ENCODE results near the gene DEPDC1.
A peak's percentile ranks its signal among the peaks of the same experiment; 100 is the strongest.
"Not testable (repeated sequence)": the region's sequence is repeated elsewhere in the genome, so short reads cannot be mapped to it uniquely, and the experiment has no call there.

Gene DEPDC1

DNA sequence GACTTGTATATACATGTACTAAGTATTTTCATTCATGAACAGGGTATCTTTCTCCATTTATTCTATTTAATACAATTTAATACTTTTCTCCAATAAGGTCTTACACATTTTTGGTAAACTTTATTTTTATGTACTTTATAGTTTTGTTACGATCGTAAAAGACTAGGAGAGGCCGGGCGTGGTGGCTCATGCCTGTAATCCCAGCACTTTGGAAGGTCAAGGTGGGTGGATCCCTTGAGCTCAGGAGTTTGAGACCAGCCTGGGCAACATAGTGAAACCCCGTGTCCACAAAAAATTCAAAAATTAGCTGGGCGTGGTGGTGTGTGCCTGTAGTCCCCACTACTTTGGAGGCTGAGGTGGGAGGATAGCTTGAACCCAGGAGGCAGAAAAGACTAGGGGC, 4.6 kb downstream of the DEPDC1 start:
- not testable (repeated sequence) for H3K27ac Mint-ChIP-seq, DNase-seq, H3K4me3 Mint-ChIP-seq, ATAC-seq, H3K9me3 Mint-ChIP-seq
- peaks cover 19% of the 10 kb centered on the region for H3K4me1 Mint-ChIP-seq
- peaks cover 16% of the 10 kb centered on the region for H3K27me3 Mint-ChIP-seq

DNA sequence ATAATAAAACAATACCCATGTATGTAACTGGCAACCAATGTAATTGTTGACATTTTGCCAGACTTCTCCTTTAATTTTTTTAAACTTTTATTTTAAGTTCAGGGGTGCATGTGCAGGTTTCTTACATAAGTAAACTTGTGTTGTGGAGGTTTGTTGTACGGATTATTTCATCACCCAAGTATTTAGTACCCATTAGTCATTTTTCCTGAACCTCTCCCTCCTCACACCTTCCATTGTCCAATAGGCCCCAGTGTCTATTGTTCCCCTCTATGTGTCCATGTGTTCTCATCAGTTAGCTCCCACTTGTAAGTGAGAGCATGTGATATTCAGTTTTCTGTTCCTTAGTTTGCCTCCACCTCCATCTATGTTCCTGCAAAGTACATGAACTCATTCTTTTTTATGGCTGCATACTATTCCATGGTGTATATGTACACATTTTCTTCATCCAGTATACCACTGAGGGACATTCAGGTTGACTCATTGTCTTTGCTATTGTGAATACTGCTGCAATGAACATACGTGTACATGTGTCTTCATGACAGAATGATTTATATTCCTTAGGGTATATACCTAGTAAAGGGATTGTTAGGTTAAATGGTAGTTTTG, 6.7 kb downstream of the DEPDC1 start:
- Mint-ChIP-seq H3K4me1 (no peaks in the 10 kb centered on the region), H3K4me3 (no peak overlapping the region), H3K27ac (no peak overlapping the region), H3K9me3 (no peaks in the 10 kb centered on the region), H3K27me3 (no peaks in the 10 kb centered on the region)
- ATAC-seq = no peak
- DNase-seq = no peak

DNA sequence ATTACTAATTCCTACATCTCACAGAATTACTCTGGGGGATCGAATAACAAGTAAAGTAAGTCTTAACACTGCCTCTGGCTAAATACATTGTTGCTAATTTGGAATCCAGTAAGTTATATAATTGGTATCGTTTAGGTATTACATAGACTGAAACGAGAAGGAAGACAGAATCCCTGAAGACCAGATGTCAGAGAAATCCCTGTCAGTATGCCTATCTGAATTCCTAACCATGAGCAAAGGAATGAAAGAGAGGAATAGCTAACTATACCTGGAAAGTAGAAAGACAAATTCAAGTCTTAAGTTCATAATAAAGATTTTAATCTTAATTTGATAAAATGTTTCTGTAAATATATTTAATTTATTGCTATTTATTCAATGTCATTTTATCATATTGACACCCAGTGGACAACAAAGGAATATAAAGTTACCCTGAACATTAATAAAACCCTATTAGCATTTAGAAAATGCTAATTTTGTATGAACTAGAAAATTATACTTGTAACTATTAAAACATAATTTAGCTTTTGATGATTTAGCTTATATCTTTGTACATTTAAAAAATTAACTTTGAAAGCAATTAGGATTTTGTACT, 11.4 kb downstream of the DEPDC1 start:
- no peak for ATAC-seq
- Mint-ChIP-seq H3K4me1 (no peaks in the 10 kb centered on the region), H3K27me3 (no peaks in the 10 kb centered on the region), H3K27ac (no peak overlapping the region), H3K4me3 (no peak overlapping the region), H3K9me3 (no peaks in the 10 kb centered on the region)
- no peak for DNase-seq

DNA sequence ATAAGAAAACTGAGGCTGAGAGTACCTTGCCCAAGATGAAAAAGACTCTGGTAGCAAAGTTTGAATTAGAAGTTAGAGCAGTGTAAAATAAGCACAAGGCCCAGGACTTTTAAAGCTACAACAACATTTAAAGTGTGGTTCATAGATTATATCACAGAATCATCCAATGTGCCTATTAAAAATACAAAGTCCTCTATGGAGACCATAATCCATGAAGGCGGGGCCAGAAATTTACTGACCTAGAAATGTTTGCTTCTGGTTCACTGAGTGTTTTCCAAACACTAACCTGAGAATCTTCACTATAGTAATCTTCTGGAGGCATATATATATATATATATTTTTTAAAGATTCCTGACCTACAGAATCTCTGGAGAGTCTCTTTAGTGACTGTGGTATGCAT, 12.3 kb downstream of the DEPDC1 start:
- ATAC-seq (no peak), DNase-seq (no peak)
- Mint-ChIP-seq H3K9me3 (no peaks in the 10 kb centered on the region), H3K4me1 (no peaks in the 10 kb centered on the region), H3K4me3 (no peak overlapping the region), H3K27me3 (no peaks in the 10 kb centered on the region), H3K27ac (no peak overlapping the region)

DNA sequence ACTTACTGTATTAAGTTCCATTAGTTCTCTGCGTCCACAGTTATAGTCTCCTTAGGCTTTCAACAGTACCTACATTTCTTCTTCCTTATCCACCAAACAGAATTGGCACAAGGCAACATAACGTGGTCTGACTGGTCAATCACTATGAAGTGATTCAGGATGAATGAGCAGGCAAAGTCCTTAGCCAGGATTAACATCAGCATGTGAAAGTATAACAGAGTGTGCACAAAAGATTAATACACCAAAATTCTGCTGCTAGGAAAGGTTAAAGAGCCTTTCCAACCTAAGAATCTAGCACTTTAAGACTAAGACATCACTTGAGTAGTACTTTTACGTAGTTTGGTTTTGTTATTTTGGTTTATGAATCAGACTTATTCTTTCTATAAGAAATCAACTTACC, 15.8 kb downstream of the DEPDC1 start:
- no peaks in the 10 kb centered on the region for H3K9me3 Mint-ChIP-seq
- no peaks in the 10 kb centered on the region for H3K27me3 Mint-ChIP-seq
- ATAC-seq = no peak
- no peak overlapping the region for H3K27ac Mint-ChIP-seq
- DNase-seq = no peak
- no peak overlapping the region for H3K4me3 Mint-ChIP-seq
- no peaks in the 10 kb centered on the region for H3K4me1 Mint-ChIP-seq

DNA sequence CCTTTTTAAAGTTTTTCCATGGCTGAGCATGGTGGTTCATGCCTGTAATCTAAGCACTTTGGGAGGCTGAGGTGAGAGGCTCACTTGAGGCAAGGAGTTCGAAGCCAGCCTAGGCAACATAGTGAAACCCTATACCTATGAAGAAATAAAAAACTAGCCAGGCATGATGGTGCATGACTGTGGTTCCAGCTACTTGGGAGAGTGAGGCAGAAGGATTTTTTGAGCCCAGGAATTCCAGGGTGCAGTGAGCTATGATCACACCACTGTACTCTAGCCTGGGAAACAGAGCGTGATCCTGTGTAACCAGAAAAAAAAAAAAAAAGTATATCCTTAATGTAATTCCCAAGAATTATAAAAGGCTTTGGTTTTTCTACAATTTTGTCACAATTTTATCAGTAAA, 17.4 kb downstream of the DEPDC1 start:
- H3K27ac Mint-ChIP-seq = no peak overlapping the region
- no peak for DNase-seq
- no peak for ATAC-seq
- no peaks in the 10 kb centered on the region for H3K9me3 Mint-ChIP-seq
- H3K4me3 Mint-ChIP-seq = no peak overlapping the region
- no peaks in the 10 kb centered on the region for H3K4me1 Mint-ChIP-seq
- no peaks in the 10 kb centered on the region for H3K27me3 Mint-ChIP-seq

DNA sequence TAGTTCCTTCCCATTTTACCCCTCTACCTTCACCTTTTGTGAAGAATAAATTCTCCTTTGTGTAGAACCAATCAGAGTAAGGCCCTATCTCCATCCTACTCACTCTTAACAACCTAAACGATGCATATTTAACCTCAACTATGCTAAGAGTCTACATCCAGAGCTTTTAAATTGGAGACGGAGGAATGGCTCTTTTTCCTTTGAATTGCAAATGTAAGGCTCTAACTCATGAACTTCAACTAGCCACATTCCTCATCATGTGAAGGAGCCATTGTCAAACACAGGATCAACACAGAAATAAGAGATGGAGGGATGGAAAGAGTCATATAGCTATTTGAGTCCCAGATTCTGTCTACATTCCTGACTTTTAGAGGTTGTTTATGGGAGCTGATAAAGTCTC, 18.2 kb downstream of the DEPDC1 start:
- Mint-ChIP-seq H3K9me3 (no peaks in the 10 kb centered on the region), H3K27ac (no peak overlapping the region), H3K4me1 (no peaks in the 10 kb centered on the region), H3K27me3 (no peaks in the 10 kb centered on the region), H3K4me3 (no peak overlapping the region)
- no peak for ATAC-seq
- DNase-seq = no peak

DNA sequence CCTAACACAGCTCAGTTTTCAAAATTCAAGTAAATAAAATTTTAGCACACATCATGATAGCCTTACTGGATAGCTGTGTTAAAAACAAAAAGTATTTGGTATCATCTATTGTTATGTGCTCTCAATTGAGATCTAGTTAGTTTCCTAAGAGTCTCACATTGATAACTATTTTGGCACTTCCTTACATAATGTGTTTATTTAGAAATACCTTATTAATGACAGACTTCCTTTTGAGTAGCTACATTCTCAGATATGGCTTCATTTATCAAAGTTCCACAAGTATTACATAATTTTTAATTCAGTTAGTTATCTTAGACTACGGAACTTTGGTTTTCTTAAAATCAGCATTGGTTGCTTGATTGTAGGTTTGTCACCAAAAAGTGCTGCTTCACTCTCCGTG, 20.3 kb downstream of the DEPDC1 start:
- not testable (repeated sequence) for H3K4me3 Mint-ChIP-seq, H3K4me1 Mint-ChIP-seq, DNase-seq, H3K27me3 Mint-ChIP-seq, H3K27ac Mint-ChIP-seq, ATAC-seq, H3K9me3 Mint-ChIP-seq

DNA sequence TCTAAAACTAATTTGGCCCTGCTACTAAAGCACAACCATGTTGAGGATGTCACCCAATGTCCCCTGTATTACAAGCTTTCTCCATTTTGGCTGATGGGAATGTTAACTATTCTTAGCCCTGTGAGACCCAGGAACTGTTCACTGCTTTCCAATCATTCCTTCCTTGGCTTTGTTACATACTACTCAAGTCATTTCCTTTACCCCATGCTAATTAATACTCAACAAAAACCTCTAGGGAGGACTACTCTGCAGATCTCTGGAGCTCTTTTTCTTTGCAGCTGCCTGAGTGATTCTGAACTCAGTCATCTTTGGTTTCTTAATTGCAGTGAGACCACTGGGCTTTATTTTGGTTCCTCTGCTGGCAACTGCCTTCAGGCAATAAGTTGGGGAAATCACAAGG, 23.8 kb downstream of the DEPDC1 start:
- no peak overlapping the region for H3K27ac Mint-ChIP-seq
- H3K4me3 Mint-ChIP-seq = no peak overlapping the region
- DNase-seq = no peak
- no peak for ATAC-seq
- H3K9me3 Mint-ChIP-seq = no peaks in the 10 kb centered on the region
- H3K4me1 Mint-ChIP-seq = no peaks in the 10 kb centered on the region
- H3K27me3 Mint-ChIP-seq = no peaks in the 10 kb centered on the region

DNA sequence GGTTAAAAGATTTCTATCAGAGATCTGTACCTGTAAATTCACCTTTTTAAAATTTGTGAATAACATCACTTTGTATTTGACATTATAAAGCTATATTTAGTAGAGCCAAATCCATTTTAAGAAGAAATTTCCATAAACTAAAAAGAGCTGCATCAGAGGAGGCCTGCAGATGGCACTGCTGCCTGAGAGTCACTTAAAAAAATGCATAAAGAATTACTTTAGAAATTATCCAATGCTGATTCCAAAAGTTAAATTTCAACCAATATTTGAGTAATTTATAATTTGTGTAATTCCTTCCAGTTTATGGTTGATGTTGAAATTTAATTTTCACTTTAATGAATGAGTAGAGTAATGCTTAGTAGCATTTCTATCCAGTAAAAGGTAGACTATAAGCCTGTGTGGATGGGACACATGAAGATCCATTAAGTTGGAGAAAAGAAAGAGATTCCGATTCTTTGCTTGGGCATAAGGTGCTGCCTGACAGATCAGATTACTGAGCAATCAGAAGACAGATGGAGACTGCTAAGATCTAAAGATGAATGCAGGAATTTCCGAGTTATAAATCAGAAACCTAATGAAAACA, 26.4 kb downstream of the DEPDC1 start:
- no peak overlapping the region for H3K4me3 Mint-ChIP-seq
- no peaks in the 10 kb centered on the region for H3K27me3 Mint-ChIP-seq
- no peaks in the 10 kb centered on the region for H3K9me3 Mint-ChIP-seq
- ATAC-seq (no peak), DNase-seq (no peak)
- no peaks in the 10 kb centered on the region for H3K4me1 Mint-ChIP-seq
- H3K27ac Mint-ChIP-seq = no peak overlapping the region

DNA sequence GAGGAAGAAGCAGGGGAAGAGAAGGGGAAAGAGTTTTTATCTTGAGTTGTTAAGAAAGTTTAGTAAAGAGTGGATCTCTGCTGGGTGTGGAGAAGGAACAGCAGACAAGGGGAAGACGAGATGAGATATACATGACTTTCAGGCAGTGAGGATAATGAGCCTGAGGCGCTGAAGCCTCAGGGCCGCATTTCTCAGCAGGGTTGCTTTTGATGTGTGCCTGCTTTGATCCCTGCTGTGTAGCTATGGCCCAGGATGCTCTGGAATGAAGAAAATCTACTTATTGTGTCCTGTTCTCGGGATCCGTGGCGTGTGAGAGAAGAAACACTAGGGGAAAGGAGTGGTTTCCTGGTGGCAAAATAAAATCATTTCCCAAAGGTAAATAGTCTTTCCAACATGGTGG, 32.0 kb downstream of the DEPDC1 start:
- Mint-ChIP-seq H3K27ac (peak overlapping the region in 1 of 2 donors; percentile 13), H3K27me3 (no peaks in the 10 kb centered on the region), H3K4me1 (no peaks in the 10 kb centered on the region), H3K4me3 (no peak overlapping the region), H3K9me3 (peaks cover 12 to 16% of the 10 kb centered on the region in 2 donors)
- no peak for ATAC-seq
- no peak for DNase-seq

DNA sequence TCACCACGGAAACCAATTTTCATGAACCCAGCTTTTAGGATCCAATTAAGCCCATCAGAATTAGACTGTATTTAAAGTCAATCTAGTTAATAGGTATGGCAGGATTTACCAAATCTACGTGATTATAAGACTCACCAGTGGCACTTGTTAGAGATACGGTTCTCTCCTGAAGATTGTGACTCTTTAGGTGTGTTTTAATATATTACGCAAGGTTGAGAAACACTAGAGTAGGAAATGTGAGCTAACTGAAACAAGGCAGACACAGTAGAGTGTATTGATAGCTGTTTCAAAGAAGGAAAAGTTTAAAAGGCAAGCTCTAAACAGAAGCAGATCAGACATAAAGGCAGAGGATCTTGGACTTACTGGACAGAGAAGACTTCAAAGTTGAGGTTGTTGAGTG, 35.9 kb downstream of the DEPDC1 start:
- no peaks in the 10 kb centered on the region for H3K27me3 Mint-ChIP-seq
- no peak overlapping the region for H3K4me3 Mint-ChIP-seq
- no peak overlapping the region for H3K27ac Mint-ChIP-seq
- no peak for ATAC-seq
- DNase-seq = no peak
- H3K9me3 Mint-ChIP-seq = peaks cover 12 to 16% of the 10 kb centered on the region in 2 donors
- no peaks in the 10 kb centered on the region for H3K4me1 Mint-ChIP-seq

DNA sequence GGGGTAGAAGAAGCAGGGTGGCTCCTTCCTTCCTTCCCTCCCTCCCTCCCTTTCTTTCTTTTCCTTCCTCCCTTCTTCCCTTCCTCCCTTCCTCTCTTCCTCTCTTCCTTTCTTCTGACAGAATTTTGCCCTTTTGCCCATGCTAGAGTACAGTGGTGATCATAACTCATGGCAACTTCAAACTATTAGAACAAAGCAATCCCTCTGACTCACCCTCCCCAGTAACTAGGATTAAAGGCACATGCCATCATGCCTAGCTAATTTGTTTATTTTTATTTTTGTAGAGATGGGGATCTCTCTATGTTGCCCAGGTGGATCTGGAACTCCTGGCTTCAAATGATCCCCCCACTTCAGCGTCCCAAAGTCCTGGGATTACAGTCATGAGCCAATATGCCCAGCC, 37.1 kb downstream of the DEPDC1 start:
- Mint-ChIP-seq H3K9me3 (peaks cover 6 to 12% of the 10 kb centered on the region in 2 donors), H3K4me1 (no peaks in the 10 kb centered on the region), H3K27me3 (no peaks in the 10 kb centered on the region), H3K27ac (no peak overlapping the region), H3K4me3 (no peak overlapping the region)
- DNase-seq (no peak), ATAC-seq (no peak)

DNA sequence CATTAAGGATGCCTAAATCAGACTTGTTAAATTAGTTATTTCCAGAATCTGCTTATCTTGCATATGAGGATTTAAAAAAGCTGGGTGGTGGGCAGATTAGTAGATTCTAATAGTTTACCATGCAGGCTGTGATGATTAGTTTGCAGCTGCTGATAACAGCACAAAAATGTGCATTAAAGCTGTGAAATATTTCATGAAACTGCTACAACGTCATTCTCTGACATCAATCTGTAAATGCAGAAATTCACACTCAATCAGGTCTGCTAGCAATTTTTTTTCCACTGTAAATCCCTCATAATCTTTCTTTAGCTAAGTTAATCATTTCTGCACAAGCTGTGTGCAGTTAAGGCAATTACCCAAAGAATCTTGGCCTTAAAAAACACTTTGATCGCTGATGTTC, 37.8 kb downstream of the DEPDC1 start:
- DNase-seq (no peak), ATAC-seq (no peak)
- H3K27ac Mint-ChIP-seq = no peak overlapping the region
- no peak overlapping the region for H3K4me3 Mint-ChIP-seq
- H3K4me1 Mint-ChIP-seq = no peaks in the 10 kb centered on the region
- H3K27me3 Mint-ChIP-seq = no peaks in the 10 kb centered on the region
- peaks cover 0 to 8% of the 10 kb centered on the region in 2 donors for H3K9me3 Mint-ChIP-seq

DNA sequence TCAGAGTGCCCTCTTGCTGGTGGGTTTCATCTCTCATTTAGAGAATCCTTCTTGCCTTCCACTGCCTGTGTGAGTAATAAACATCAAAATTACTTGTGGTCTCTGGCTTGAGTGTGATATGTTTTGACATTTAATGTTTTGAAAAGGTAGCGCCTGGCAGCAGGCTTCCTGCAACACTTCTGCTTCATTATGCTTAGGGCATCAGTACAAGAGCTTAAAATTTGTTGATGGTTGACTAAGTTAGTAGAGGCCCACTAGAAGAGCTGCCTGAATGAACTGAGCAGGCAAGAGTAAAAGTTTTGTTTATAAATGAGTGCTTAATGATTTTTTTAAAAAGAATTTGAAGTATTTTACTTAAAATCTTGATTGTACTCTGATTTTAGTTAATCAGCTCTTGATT, 40.7 kb downstream of the DEPDC1 start:
- H3K4me1 Mint-ChIP-seq = no peaks in the 10 kb centered on the region
- no peak overlapping the region for H3K27ac Mint-ChIP-seq
- no peaks in the 10 kb centered on the region for H3K9me3 Mint-ChIP-seq
- ATAC-seq (no peak), DNase-seq (no peak)
- H3K4me3 Mint-ChIP-seq = no peak overlapping the region
- H3K27me3 Mint-ChIP-seq = no peaks in the 10 kb centered on the region

DNA sequence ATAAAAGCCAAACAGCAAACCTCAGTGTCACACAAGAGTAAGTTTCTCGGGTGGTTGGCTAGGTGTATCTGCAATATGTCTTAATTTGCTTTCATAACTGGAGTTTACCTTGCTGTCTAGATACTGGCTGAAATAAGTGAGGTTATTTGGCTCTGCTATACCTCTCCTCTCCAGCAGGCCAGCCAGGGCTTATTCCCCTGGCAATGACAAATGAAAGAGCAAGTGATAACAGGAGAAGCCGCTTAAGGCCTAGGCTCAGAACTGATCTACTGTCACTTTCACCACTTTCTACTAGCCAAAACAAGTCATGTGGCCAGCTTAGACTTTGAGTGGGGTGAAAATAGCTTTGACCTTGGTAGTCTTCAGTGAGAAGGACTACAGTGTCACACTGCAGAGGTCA, 42.3 kb downstream of the DEPDC1 start:
- ATAC-seq (peak; percentile 18), DNase-seq (no peak)
- Mint-ChIP-seq H3K4me1 (no peaks in the 10 kb centered on the region), H3K4me3 (no peak overlapping the region), H3K9me3 (no peaks in the 10 kb centered on the region), H3K27ac (no peak overlapping the region), H3K27me3 (no peaks in the 10 kb centered on the region)

Data from stimulated activated naive CD8-positive, alpha-beta T cell treated with anti-CD3 and anti-CD28 coated beads, Interleukin-15, amount 100 ng/mL, for 72 hours (primary cell).